HG03039 (cell line): Measurements from ENCODE around the gene LST1.

Source experiments
- ATAC-seq: cut with Tn5 transposase; IDR thresholded peaks from one replicate; pipeline ENCODE4 v1.9.1; 2021; ENCODE audit warnings: mild to moderate bottlenecking, moderate library complexity; ENCODE audit not compliant: unreplicated experiment

Gene LST1

DNA sequence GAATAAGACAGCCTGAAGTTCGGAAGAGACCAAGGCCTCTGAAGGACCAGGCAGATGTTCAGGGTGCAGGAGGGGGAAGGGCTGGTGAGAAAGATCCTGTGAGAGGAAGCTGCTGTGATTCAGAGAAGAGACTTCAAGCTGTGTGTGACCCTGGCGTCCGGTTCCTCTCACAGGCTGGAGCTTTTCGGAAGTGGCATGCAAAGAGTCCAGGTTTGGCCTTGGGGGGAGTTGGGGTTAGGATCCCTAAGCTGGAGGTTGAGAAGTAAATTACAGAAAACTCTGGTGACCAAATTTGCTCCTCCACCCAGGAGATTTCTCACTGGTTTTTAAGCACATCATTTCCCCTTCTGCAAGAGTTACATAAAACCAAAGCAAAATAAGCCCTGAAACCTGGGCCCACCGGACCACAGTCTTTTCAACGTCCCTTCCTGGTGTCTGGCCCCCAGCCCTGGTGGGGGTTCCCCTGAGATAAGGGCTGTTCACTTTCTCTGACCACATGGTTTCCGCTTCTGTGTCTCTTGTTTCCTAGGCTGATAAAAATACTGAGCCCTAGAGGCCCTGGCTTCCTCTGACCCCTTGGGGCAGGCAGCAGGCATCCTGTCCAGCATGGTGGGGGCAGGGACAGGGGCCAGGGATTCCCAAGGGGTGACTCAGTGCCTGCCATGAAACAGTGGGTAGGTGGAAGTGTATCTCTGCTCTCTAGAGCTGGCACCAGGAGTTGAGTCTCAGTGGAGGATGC lies 25.9 kb upstream of the LST1 start:
- ATAC-seq, result peak; percentile 36

- ATAC-seq, result no peak
Measured at GRCh38 chr6:31560697-31561058, 25.4 kb upstream of the LST1 start.

GRCh38 chr6:31567531-31568370 lies 18.3 kb upstream of the LST1 start:
- no peak for ATAC-seq

- ATAC-seq, result peak; percentile 51
Measured at GRCh38 chr6:31568537-31568961, 17.5 kb upstream of the LST1 start.

GRCh38 chr6:31569861-31570536 lies 16.1 kb upstream of the LST1 start:
- ATAC-seq, result no peak

DNA sequence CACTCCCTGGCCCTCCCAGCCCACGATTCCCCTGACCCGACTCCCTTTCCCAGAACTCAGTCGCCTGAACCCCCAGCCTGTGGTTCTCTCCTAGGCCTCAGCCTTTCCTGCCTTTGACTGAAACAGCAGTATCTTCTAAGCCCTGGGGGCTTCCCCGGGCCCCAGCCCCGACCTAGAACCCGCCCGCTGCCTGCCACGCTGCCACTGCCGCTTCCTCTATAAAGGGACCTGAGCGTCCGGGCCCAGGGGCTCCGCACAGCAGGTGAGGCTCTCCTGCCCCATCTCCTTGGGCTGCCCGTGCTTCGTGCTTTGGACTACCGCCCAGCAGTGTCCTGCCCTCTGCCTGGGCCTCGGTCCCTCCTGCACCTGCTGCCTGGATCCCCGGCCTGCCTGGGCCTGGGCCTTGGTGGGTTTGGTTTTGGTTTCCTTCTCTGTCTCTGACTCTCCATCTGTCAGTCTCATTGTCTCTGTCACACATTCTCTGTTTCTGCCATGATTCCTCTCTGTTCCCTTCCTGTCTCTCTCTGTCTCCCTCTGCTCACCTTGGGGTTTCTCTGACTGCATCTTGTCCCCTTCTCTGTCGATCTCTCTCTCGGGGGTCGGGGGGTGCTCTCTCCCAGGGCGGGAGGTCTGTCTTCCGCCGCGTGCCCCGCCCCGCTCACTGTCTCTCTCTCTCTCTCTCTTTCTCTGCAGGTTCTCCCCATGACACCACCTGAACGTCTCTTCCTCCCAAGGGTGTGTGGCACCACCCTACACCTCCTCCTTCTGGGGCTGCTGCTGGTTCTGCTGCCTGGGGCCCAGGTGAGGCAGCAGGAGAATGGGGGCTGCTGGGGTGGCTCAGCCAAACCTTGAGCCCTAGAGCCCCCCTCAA lies 13.8 kb upstream of the LST1 start, which contains the start of gene LTA:
Gene LTA, plus strand, starts transcription at position 249 of the 871 bp plus-strand sequence. Its CDS starts 454 bp downstream, at position 703.
- ATAC-seq, result peak; percentile 28

DNA sequence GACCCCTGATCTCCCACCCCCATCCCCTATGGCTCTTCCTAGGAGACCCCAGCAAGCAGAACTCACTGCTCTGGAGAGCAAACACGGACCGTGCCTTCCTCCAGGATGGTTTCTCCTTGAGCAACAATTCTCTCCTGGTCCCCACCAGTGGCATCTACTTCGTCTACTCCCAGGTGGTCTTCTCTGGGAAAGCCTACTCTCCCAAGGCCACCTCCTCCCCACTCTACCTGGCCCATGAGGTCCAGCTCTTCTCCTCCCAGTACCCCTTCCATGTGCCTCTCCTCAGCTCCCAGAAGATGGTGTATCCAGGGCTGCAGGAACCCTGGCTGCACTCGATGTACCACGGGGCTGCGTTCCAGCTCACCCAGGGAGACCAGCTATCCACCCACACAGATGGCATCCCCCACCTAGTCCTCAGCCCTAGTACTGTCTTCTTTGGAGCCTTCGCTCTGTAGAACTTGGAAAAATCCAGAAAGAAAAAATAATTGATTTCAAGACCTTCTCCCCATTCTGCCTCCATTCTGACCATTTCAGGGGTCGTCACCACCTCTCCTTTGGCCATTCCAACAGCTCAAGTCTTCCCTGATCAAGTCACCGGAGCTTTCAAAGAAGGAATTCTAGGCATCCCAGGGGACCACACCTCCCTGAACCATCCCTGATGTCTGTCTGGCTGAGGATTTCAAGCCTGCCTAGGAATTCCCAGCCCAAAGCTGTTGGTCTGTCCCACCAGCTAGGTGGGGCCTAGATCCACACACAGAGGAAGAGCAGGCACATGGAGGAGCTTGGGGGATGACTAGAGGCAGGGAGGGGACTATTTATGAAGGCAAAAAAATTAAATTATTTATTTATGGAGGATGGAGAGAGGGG lies 12.6 kb upstream of the LST1 start:
- no peak for ATAC-seq

DNA sequence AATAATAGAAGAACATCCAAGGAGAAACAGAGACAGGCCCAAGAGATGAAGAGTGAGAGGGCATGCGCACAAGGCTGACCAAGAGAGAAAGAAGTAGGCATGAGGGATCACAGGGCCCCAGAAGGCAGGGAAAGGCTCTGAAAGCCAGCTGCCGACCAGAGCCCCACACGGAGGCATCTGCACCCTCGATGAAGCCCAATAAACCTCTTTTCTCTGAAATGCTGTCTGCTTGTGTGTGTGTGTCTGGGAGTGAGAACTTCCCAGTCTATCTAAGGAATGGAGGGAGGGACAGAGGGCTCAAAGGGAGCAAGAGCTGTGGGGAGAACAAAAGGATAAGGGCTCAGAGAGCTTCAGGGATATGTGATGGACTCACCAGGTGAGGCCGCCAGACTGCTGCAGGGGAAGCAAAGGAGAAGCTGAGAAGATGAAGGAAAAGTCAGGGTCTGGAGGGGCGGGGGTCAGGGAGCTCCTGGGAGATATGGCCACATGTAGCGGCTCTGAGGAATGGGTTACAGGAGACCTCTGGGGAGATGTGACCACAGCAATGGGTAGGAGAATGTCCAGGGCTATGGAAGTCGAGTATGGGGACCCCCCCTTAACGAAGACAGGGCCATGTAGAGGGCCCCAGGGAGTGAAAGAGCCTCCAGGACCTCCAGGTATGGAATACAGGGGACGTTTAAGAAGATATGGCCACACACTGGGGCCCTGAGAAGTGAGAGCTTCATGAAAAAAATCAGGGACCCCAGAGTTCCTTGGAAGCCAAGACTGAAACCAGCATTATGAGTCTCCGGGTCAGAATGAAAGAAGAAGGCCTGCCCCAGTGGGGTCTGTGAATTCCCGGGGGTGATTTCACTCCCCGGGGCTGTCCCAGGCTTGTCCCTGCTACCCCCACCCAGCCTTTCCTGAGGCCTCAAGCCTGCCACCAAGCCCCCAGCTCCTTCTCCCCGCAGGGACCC lies 11.7 kb upstream of the LST1 start:
- ATAC-seq, result no peak

GRCh38 chr6:31575335-31575901 lies 10.7 kb upstream of the LST1 start, which contains the start of gene TNF:
TSS of gene TNF (plus strand) at chr6:31575565. CDS start at chr6:31575742, 177 bp downstream.
- ATAC-seq, result no peak

DNA sequence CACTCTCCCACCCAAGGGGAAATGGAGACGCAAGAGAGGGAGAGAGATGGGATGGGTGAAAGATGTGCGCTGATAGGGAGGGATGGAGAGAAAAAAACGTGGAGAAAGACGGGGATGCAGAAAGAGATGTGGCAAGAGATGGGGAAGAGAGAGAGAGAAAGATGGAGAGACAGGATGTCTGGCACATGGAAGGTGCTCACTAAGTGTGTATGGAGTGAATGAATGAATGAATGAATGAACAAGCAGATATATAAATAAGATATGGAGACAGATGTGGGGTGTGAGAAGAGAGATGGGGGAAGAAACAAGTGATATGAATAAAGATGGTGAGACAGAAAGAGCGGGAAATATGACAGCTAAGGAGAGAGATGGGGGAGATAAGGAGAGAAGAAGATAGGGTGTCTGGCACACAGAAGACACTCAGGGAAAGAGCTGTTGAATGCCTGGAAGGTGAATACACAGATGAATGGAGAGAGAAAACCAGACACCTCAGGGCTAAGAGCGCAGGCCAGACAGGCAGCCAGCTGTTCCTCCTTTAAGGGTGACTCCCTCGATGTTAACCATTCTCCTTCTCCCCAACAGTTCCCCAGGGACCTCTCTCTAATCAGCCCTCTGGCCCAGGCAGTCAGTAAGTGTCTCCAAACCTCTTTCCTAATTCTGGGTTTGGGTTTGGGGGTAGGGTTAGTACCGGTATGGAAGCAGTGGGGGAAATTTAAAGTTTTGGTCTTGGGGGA lies 10.0 kb upstream of the LST1 start:
- ATAC-seq, result no peak

DNA sequence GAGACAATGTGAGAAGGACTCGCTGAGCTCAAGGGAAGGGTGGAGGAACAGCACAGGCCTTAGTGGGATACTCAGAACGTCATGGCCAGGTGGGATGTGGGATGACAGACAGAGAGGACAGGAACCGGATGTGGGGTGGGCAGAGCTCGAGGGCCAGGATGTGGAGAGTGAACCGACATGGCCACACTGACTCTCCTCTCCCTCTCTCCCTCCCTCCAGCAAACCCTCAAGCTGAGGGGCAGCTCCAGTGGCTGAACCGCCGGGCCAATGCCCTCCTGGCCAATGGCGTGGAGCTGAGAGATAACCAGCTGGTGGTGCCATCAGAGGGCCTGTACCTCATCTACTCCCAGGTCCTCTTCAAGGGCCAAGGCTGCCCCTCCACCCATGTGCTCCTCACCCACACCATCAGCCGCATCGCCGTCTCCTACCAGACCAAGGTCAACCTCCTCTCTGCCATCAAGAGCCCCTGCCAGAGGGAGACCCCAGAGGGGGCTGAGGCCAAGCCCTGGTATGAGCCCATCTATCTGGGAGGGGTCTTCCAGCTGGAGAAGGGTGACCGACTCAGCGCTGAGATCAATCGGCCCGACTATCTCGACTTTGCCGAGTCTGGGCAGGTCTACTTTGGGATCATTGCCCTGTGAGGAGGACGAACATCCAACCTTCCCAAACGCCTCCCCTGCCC lies 9.0 kb upstream of the LST1 start:
- no peak for ATAC-seq

DNA sequence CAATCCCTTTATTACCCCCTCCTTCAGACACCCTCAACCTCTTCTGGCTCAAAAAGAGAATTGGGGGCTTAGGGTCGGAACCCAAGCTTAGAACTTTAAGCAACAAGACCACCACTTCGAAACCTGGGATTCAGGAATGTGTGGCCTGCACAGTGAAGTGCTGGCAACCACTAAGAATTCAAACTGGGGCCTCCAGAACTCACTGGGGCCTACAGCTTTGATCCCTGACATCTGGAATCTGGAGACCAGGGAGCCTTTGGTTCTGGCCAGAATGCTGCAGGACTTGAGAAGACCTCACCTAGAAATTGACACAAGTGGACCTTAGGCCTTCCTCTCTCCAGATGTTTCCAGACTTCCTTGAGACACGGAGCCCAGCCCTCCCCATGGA lies 8.5 kb upstream of the LST1 start:
- ATAC-seq, result no peak

- ATAC-seq, result no peak
Measured at GRCh38 chr6:31578184-31579118, 7.6 kb upstream of the LST1 start.

GRCh38 chr6:31579119-31579505 lies 7.0 kb upstream of the LST1 start:
- no peak for ATAC-seq

GRCh38 chr6:31579546-31580437 lies 6.3 kb upstream of the LST1 start:
- no peak for ATAC-seq
